Vagina (tissue), 2 donors: Measurements from ENCODE around the gene SATB1.

Experiments
- CTCF ChIP-seq, 3 experiments: fragments of 450-650 bp in 2 of 3; fragments of 200-600 bp in 1 of 3; sonication (generic) in 1 of 3; IDR thresholded peaks; one replicate each; pipeline ENCODE4 v1.5.1; 2017 to 2019; ENCODE audit warnings: antibody characterized with exemption in 3 of 3, mild to moderate bottlenecking in 2 of 3, moderate library complexity in 2 of 3
- POLR2A ChIP-seq, 2 donors: fragments of 450-650 bp; IDR thresholded peaks; one replicate each; pipeline ENCODE4 v1.6.1; 2017; ENCODE audit warnings: antibody characterized with exemption in 2 of 2, mild to moderate bottlenecking in 2 of 2, moderate library complexity in 2 of 2
- POLR2AphosphoS5 ChIP-seq, 2 donors: sonication (generic); formaldehyde crosslinking; IDR thresholded peaks; one replicate each; pipeline ENCODE4 v1.9.0; 2017; ENCODE audit warnings: antibody characterized with exemption in 2 of 2, mild to moderate bottlenecking in 2 of 2, low read depth in 1 of 2; ENCODE audit not compliant: insufficient read depth in 1 of 2

DNA sequence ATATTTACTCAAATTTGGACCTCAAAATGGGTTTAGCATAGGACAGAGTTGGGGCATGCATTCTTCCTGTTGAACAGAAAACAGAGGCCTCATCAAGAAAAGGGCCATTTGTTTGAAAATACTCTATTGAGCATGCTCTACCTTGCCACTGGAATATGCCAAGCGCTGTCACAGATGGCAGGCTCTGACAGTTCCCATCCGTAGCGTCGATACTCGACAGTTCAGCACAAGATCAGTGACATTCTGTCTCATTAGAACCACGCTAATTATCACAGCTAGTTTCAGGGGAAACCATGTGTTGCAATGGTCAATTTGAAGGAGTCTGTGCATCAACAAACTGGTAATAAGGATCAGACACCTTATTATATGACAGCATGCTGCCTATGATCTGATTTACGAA, 54.5 kb downstream of the SATB1 start:
- TF ChIP-seq CTCF (IDR thresholded peaks at IDR 0.05) (no peak), POLR2A (IDR thresholded peaks at IDR 0.05) (no peak), POLR2AphosphoS5 (IDR thresholded peaks at IDR 0.05; ENCODE audit: insufficient read depth in 1 of 2, low read depth in 1 of 2) (no peak)
